Measurements from ENCODE around the gene TNK1.
"Not testable (repeated sequence)": the region's sequence is repeated elsewhere in the genome, so short reads cannot be mapped to it uniquely, and the experiment has no call there.

TNK1 gene

DNA sequence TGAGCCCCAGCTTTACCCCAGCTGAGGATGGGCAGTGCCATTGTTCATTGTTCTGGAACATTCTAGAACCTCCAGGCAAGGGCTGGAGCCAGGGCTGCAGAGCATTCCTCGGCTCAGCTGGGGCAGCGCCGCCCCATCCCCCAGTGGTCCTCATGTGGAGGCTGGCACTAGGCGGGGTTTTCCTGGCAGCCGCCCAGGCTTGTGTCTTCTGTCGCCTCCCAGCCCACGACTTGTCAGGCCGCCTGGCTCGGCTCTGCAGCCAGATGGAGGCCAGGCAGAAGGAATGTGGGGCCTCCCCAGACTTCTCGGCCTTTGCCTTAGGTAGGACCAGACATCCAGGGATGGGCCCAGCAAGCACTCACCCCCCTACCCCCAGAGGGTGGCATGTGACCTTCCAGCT is 25.8 kb upstream of the TNK1 start, which contains the start of gene TMEM95:
TSS of gene TMEM95 (plus strand) at position 104 of the 400 bp plus-strand sequence. CDS start at position 153, 49 bp downstream.
- DNase-seq (ENCODE audit: low read depth, low spot score): no peak

DNA sequence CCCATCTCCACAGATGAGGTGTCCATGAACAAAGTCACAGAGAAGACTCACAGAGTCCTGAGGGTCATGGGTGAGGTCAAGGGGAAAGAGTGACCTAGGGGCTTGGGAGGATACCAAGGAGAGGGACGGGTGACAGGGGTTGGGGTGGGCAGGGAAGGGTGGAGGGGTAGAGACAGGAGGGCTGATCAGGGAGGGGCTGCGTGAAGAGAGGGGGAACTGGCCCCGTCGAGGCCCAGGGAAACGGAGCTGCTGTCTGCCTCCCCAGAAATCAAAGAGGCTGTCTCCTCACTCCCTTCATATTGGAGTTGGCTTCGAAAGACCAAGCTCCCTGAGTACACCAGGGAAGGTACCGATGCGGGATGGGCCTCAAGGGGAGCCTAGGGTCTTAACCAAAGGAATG is 25.3 kb upstream of the TNK1 start:
- no peak for DNase-seq (ENCODE audit: low read depth, low spot score)

DNA sequence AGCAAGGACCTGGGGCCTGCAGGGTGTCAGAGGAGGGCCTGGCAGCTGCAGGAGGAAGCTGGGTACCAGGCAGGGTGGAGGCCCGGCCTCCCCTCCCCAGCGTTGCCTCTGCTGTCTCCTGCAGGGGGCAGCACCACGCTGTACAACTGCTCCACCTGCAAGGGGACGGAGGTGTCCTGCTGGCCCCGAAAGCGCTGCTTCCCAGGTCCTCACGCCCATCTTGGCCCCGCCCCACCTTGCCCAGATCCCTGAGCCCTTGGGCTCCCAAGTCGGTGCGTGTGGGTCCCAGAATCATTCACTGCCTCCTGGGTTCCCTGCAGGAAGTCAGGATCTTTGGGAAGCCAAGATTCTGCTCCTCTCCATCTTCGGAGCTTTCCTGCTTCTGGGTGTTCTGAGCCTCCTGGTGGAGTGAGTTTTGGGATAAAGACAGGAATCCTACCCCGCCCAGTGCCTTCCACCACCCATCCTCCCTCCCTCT is 24.8 kb upstream of the TNK1 start:
- no peak for DNase-seq (ENCODE audit: low read depth, low spot score)

DNA sequence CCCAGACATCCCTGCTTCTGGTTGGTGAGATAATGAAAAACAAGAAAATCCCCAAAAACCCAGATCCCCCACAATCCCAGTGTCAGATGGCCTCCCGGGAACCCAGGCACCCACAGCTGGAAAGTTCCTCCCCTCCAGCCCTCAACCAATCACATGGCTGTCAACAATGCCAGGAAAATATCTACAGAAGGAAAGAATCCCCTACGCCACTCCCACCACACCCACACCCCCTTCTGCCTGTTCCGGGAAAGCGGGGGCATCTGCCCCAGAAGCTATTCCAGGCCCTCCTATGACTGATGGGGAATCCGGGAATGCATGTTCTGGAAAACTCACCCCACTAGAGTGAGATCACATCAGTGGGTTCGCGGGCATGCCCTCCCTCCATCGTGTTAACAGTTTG is 24.1 kb upstream of the TNK1 start:
- DNase-seq (ENCODE audit: low read depth, low spot score): no peak

DNA sequence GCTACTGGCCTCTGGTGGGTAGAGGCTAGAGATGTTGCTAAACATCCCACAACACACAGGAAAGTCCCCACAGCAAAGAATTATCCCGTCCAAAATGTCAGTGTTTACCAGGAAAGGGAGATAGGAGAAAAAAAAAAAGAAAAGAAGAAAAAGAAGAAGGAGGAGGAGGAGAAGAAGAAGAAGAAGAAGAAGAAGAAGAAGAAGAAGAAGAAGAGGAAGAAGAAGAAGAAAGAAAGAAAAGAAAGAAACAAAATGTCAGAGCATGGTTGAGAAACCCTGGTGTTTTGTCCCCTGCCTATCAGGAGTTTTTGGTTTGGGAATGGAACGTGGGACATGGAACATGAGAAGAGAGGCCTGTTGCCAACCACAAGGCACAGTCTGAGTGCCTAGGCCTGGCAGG is 23.5 kb upstream of the TNK1 start:
- DNase-seq (ENCODE audit: low read depth, low spot score): no peak

DNA sequence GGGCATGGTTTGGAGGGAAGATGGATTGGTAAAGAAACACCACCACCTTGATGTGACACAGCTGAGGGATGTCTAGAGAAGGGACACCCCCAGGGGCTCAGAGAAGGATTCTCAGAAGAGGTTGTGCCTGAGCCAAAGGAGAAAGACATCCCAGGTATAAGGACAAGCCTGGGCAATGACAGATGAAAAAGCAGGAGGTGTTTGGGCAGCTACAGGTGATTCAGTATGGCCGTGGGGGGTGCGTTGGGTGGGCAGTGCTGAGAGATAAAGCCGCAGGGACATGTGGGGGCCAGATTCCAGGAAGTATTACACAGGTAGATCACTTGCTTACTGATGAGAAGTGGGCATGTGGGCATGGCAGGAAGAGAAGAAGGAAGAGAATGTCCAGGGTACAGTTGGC is 19.0 kb upstream of the TNK1 start:
- no peak for DNase-seq (ENCODE audit: low read depth, low spot score)

DNA sequence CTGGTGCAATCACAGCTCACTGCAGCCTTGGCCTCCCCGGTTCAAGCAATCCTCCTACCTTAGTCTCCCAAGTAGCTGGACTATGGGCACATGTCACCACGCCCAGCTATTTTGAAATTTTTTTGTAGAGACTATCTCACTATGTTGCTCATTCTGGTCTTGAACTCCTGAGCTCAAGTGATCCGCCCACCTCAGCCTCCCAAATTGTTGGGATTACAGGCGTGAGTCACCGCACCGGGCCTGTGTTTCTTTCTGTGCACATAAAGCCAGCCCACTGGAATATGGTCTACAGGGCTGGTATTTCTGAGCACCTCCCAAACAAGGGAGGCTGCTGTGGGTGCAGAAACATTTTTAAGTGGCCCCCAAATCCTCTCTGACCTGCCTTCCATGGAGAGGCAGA is 17.6 kb upstream of the TNK1 start:
- no peak for DNase-seq (ENCODE audit: low read depth, low spot score)

DNA sequence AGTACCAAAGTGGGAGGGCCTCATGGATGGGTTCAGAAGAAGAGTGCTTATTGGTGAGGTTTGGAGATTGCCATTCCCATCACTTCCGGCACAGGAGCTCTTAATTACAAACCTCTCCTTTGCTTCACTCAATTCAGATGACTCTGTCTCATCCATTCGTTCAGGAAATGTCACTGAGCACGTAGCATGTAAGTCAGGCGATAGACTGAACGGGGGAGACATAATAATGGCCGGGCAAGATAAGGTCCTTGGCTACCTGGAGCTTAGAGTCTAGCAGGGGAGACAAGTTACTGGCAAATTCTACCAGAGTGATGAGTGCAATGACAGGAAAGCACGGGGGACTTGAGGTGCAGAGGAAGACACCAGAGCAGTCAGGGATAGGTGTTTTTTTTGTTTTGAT is 14.9 kb upstream of the TNK1 start:
- not testable (repeated sequence) for DNase-seq (ENCODE audit: low read depth, low spot score)

DNA sequence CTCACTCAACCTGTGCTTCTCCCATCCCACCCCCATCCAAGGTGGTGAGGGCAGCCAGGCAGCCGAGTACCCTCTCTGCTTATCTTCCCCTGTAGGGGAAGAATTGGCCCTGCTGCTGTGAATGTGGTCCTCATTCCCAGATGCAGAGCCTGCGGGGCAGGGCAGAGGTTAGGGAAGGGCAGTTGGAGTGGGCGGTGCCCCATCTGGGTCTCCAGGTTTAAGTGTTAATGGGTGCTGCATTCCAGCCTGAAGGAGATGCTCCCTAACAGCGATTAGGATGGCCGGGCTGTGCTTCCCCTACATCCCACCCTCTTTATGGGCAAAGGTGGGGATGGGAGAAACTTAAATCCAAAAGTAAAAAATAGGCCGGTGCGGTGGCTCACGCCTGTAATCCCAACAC is 13.8 kb upstream of the TNK1 start:
- DNase-seq (ENCODE audit: low read depth, low spot score): no peak

DNA sequence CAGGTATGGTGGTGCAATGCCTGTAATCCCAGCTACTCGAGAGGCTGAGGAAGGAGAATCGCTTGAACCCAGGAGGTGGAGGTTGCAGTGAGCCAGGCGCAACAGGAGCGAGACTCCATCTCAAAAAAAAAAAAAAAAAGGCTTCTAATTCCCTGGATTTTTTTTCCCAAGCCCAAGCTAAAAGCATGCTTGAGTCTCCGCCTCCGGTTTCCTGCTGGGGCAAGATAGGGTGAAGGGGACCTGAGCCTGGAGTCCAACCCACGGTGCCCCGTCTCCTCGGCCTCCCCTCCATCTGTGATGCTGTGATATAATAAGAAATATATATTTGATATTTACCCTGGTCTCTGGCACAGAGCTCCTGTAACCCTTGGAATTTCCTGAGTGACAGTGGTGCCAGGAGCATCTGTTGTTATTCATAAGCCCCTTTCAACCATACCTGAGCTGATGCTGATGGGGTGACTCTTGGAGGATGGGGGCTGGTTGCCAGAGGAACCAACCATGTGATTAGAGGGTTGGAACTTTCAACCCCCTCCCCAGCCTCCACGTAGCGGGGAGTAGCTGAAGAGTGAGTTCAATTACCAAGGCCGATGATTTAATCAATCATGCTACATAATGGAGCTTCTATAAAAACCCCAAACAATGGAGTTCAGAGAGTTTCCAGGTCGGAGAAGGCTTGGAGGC is 12.8 kb upstream of the TNK1 start:
- no peak for DNase-seq (ENCODE audit: low read depth, low spot score)

DNA sequence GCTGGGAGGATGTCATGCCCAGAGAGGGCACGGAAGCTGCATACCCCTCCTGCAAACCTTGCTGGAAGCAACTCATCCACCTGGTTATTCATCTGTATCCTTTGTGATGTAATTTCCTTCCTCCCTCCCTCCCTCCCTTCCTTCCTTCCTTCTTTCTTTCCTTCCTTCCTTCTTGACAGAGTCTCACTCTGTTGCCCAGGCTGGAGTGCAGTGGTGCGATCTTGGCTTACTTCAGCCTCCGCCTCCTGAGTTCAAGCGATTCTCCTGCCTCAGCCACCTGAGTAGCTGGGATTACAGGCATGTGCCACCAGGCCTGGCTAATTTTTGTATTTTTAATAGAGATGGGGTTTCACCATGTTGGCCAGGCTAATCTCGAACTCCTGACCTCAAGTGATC is 12.3 kb upstream of the TNK1 start:
- DNase-seq (ENCODE audit: low read depth, low spot score): not testable (repeated sequence)

DNA sequence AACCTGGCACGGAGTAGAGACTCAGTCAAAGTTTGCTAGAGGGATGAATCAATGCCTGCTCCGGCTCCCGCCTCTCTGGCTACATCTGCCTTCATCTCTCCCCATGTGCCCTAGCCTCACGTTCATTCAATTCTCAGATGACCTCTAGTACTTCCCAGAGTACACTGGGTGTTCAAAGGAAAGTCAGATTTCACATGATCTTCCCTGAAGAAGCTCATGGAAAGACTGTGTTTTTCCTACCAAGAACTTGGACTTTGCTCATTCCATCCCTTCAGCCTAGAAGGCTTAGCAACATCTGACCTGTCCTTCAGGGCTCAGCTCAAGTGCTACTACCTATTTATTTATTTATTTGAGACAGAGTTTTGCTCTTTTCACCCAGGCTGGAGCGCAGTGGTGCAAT is 11.1 kb upstream of the TNK1 start:
- DNase-seq (ENCODE audit: low read depth, low spot score): no peak

DNA sequence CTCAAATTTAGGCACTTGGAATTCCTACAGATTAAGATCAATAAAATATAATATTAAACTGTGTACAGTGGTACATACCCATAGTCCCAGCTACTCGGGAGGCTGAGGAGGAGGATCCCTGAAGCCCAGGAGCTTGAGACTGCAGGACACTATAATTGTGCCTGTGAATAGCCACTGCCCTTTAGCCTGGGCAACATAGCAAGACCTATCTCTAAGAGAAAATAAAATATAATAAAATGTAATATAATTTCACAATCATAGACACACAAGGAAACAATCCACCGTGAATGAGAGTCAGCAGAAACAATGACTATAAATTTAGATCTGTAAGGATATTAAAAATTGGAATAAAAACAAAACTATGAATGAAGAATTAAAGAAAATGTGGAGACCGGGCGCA is 10.0 kb upstream of the TNK1 start:
- DNase-seq (ENCODE audit: low read depth, low spot score): no peak

DNA sequence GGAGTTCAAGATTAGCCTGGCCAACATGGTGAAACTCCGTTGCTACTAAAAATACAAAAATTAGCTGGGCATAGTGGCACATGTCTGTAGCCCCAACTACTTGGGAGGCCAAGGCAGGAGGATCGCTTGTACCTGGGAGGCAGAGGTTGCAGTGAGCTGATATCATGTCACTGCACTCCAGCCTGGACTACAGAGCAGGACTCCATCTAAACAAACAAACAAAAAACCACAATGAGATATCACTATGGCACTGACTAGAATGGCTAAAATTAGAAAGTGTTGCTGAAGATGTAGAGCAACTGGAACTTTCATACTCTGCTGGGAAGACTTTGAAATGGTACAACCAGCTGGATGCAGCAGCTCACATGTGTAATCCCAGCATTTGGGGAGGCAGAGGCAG is 6.5 kb upstream of the TNK1 start:
- DNase-seq (ENCODE audit: low read depth, low spot score): no peak

DNA sequence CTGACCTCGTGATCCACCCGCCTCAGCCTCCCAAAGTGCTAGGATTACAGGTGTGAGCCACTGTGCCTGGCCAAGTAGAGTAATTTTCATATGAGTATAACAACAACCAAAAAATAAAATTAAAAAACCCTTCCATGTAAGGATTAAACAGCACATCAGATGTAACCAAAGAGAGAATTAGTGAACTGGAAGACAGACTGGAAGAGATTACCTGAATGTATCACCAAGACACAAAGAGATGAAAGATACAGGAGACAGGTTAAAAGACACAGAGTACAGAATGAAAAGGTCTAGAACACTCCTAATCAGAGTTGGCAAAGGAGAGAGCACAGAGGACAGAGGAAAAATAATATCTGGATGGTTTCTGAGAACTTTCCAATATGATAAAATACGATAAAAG is 1.8 kb upstream of the TNK1 start:
- no peak for DNase-seq (ENCODE audit: low read depth, low spot score)

DNA sequence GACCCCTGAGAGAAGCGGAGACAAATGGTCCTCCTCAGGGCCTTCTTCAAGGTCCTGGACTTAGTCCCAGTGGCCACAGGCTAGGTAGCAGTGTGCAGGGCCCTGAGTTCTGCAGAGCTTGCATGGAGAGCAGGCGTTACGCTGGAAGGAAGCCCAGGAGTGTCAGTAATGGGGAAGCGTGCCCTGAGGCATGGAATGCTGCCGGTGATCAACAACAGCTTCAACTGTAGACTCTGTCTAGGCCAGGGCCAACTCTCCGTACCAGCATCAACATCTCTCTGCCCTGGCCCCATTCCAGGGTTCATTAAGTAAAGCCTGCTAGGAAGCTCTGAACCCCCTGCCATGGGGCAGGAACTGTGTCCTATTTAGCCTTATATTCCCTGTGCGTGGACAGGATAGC is 568 bp upstream of the TNK1 start:
- DNase-seq (ENCODE audit: low read depth, low spot score): no peak

DNA sequence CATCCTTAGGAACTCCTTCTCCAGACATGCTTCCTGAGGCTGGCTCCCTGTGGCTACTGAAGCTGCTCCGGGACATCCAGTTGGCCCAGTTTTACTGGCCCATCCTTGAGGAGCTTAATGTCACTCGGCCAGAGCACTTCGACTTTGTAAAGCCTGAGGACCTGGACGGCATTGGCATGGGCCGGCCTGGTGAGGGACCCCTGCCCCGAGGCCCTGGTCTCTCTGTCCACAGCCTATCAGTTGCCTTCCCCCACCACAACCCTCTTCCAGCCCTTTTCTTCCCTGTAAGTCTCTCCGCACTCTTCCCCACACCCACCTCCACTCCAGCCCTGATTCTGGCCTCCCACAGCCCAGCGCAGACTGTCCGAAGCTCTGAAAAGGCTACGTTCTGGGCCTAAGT is 2.0 kb downstream of the TNK1 start:
- DNase-seq (ENCODE audit: low read depth, low spot score): no peak

DNA sequence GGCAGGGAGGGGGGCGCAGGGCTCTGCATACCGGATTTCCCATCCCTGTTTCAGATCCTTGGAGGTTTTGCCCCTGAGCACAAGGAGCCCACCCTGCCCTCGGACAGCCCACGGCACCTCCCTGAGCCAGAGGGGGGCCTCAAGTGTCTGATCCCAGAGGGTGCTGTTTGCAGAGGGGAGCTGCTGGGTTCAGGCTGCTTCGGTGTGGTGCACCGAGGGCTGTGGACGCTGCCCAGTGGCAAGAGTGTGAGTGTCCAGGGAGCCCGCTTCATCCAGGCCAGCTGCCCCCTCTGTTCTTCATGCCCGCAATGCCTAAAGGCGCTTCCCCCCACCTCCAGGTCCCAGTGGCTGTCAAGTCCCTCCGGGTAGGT is 2.5 kb downstream of the TNK1 start:
- DNase-seq (ENCODE audit: low read depth, low spot score): no peak

DNA sequence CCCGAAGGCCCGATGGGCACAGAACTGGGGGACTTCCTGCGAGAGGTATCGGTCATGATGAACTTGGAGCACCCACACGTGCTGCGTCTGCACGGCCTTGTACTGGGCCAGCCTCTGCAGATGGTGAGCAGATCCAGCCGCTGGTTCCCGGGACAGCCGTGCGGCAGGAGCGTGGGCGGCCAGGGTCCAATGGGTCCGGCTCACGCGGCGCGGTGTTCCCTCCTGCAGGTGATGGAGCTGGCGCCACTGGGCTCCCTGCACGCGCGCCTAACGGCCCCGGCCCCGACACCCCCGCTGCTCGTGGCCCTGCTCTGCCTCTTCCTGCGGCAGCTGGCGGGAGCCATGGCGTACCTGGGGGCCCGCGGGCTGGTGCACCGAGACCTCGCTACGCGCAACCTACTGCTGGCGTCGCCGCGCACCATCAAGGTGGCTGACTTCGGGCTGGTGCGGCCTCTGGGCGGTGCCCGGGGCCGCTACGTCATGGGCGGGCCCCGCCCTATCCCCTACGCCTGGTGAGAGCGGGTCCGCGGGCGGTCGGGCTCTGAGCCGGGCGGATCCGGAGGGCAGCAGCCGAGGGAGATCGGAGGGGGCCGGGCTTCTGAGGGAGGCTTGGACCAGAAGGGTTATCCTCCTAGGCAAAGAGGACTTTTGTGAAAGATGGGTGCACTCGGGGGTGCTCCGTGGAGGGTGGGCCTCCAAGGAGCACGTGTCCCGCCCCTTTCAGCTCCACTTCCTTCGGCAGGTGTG is 3.0 kb downstream of the TNK1 start:
- no peak for DNase-seq (ENCODE audit: low read depth, low spot score)

DNA sequence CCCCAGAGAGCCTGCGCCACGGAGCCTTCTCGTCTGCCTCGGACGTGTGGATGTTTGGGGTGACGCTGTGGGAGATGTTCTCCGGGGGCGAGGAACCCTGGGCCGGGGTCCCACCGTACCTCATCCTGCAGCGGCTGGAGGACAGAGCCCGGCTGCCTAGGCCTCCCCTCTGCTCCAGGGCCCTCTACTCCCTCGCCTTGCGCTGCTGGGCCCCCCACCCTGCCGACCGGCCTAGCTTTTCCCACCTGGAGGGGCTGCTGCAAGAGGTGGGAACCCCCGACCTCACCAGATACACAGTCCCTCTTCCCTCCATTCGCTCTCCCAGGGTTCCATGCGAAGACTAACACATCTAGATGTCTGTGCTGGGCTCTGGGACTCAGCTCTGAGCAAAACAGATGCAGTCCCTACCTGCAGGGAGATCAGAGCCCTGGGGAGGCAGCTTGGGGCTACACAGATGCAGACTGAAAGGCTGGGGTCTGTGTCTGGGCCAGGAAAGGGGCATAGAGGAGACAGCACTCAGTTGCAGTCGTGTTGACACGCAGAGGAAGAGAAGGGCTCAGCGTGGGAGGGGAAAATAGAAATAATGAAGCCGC is 3.7 kb downstream of the TNK1 start:
- DNase-seq (ENCODE audit: low read depth, low spot score): no peak

DNA sequence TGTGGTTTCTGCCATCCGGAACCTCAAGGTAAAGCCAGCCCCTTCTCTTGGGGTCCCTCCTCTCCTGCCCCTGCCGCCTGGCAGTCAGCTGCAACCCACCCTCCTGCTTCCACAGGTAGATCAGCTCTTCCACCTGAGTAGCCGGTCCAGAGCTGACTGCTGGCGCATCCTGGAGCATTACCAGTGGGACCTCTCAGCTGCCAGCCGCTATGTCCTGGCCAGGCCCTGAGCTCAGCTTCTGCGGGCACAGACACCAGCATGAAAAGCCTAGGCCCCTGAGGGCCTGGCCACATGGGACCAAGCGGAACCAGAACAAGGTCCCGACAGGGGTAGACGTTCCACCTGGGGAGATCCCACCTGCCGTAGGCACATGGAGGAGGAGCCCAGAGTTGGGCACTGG is 8.0 kb downstream of the TNK1 start:
- DNase-seq (ENCODE audit: low read depth, low spot score): no peak

DNA sequence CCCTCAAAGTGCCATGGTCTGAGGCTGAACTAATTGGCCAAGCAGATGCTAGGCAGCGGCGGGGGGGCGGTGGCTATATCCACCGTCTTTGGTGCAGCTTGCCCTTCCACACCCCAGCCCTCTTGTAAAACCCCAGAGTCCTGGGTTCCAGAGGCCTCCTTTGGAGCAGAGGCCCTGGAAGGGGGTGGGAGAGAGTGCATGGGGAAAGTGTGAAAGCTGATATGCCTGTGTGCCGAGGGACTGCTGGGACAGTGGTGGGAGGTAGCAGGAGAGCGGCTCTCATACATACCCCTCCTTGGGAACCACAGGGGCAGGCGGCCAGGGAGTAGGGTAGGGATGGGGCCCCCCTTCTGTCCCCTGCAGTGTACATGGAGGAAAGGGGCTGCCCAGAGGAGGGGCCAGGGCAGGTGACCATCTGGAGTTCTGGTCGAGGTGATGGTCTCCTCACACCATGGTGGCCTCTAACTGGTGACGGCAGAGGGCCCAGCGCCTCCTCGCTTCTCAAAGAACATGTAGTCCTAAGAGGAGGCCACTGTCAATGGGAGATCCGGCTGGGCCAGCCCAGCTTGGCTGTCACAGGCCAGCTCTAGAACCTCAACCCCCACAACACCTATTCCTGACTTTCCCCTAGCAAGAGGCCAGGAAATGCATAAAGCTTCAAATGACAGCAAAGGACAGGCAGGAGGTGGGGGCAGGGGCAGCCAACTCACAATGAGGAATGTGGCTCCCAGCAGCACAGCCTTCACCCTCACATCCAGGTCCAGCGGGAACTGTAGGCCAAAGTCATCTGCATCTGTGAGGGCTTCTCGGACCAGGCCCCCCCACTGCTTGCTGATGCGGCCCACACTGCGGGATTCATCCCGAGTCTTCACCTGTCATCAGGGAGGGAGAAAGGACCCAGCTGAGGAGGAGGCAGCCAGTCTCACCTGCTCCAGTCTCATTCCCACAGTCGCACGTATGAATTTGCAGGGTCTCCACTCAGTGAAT is 9.3 kb downstream of the TNK1 start:
- no peak for DNase-seq (ENCODE audit: low read depth, low spot score)

Measured in brain pericyte (primary cell).